Lower lobe of right lung (tissue), 2 donors: ENCODE data around the gene LIPT2. TPM values are rescaled to one million over a fixed set of nuclear protein-coding genes. Genes with fewer than 3 reads are reported as not detected.
A peak's percentile ranks its signal among the peaks of the same experiment; 100 is the strongest.
"Not testable (repeated sequence)": the region's sequence is repeated elsewhere in the genome, so short reads cannot be mapped to it uniquely, and the experiment has no call there.

ENCODE experiments used
- ATAC-seq, 2 donors: fragments of 200-7000 bp; cut with Tn5 transposase; one replicate each; pipeline ENCODE4 v1.9.1; 2020 to 2022; ENCODE audit warnings: mild to moderate bottlenecking in 2 of 2, moderate library complexity in 2 of 2
- DNase-seq: peaks from one replicate; pipeline ENCODE4 v3.0.0-alpha.2; 2020
- H3K27ac ChIP-seq: fragments of 200-600 bp; one replicate; pipeline ENCODE4 v1.8.0; 2022
- H3K27me3 ChIP-seq: fragments of 200-600 bp; one replicate; pipeline ENCODE4 v1.8.0; 2022; ENCODE audit warnings: low read depth
- H3K36me3 ChIP-seq: fragments of 200-600 bp; one replicate; pipeline ENCODE4 v1.8.0; 2022; ENCODE audit warnings: mild to moderate bottlenecking
- H3K4me1 ChIP-seq: fragments of 200-600 bp; one replicate; pipeline ENCODE4 v1.8.0; 2022
- H3K4me3 ChIP-seq: fragments of 200-600 bp; one replicate; pipeline ENCODE4 v1.8.0; 2022; ENCODE audit warnings: mild to moderate bottlenecking
- H3K9me3 ChIP-seq: fragments of 200-600 bp; one replicate; pipeline ENCODE4 v1.8.0; 2022
- CTCF ChIP-seq: fragments of 200-600 bp; IDR thresholded peaks from one replicate; pipeline ENCODE4 v1.8.0; 2022; ENCODE audit warnings: antibody characterized with exemption, mild to moderate bottlenecking
- intact Hi-C: fragments of 100-400 bp; cut with DNase I; formaldehyde crosslinking; loops from one replicate; pipeline ENCODE4 v1.11.0; 2022
- total RNA-seq: library from RNA; stranded (reverse); fragmentation: NEBNext Ultra II Directional; extraction: Animal tissue kit (Norgen Biotek cat#: 25700); gene quantifications from one replicate; pipeline ENCODE4 v1.2.1, GENCODE V29; 2021
- donor health status: DM: no; HTN: yes; CAD: no; lungs with severe emphysema.

Gene LIPT2
- total RNA-seq, 1 donor from 2014 or later, result 2.7 TPM

DNA sequence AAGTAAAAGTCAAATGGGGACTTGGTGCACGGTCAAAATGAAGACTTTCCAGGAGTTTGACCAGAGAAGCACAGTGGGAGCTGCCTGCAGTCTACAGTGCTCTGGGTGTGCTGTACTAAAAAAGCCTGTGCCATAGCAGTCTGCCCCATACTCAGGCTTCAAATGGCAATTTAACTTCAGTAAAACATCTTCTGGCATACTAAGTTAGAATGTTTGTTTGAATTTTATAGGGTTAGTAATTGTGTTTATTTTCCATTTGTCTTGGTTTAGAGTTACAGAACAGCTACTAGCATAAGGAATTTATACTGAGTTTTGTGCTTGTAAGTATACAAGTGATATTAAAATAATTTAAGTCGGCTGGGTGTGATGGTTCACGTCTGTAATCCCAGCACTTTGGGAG lies 29.3 kb upstream of the LIPT2 start:
- no peaks in the 10 kb centered on the region for H3K36me3 ChIP-seq
- no peaks in the 10 kb centered on the region for H3K27me3 ChIP-seq
- no peaks in the 10 kb centered on the region for H3K4me1 ChIP-seq
- no peak overlapping the region for H3K27ac ChIP-seq
- ATAC-seq (no peak), DNase-seq (no peak)
- no peak overlapping the region for H3K4me3 ChIP-seq
- intact Hi-C loops, result no loop called here
- no peaks in the 10 kb centered on the region for H3K9me3 ChIP-seq
- TF ChIP-seq CTCF, result no peak

DNA sequence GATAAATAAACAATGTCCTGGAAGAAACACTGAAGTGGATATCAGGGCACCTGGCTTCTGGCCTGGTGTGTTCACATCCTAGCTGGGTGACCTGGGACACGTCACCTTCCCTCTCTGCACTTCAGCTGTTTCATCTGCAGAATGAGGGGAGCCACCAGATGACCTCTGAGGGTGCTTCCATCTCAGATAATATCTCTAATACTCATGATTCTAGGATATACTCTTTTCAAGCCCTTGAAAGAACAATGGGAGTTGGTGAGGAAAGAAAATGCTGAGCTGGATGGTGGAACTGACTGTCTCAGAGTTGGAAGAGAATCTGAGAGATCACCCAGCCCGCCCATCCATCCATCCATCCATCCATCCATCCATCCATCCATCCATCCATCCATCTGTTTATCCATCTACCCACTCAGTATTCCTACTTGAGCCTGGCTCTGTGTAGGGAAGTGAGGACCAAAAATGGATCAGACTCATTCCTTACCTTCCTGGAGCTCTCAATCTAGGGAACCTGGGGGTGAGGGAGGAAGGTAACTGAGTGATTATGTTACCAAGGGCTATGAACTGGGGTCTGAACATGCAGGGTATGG lies 28.2 kb upstream of the LIPT2 start:
- TF ChIP-seq CTCF, result no peak
- H3K27me3 ChIP-seq, result no peaks in the 10 kb centered on the region
- no peaks in the 10 kb centered on the region for H3K4me1 ChIP-seq
- H3K9me3 ChIP-seq, result no peaks in the 10 kb centered on the region
- H3K4me3 ChIP-seq, result no peak overlapping the region
- H3K27ac ChIP-seq, result no peak overlapping the region
- ATAC-seq (peak in 1 of 2 donors; percentile 41), DNase-seq (no peak)
- intact Hi-C loops, result no loop called here
- H3K36me3 ChIP-seq, result no peaks in the 10 kb centered on the region

GRCh38 chr11:74520927-74521665 lies 27.6 kb upstream of the LIPT2 start:
- ATAC-seq (peak in 1 of 2 donors; percentile 26), DNase-seq (no peak)
- no peak overlapping the region for H3K4me3 ChIP-seq
- no peaks in the 10 kb centered on the region for H3K4me1 ChIP-seq
- no peak overlapping the region for H3K27ac ChIP-seq
- intact Hi-C loops, result no loop called here
- no peaks in the 10 kb centered on the region for H3K9me3 ChIP-seq
- H3K27me3 ChIP-seq, result no peaks in the 10 kb centered on the region
- H3K36me3 ChIP-seq, result no peaks in the 10 kb centered on the region
- TF ChIP-seq CTCF, result no peak

DNA sequence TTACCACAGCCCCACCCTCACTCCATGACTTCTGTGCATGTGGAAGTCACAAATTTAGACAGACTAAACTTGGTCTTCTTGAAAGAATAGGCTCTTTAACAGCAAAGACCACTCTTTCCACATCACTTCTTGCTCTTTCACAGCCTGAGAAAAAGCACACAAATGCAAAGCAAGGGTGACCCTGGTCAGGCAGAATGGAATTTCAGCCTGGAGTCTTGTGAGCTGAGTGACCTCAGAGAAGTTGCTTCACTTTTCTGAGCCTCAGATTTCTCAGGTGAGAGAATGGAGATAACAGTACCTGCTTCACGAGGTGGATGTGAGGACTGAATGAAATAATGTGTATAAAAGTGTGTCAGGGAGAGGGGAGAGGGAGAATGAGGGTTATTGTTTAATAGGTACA lies 26.8 kb upstream of the LIPT2 start:
- Histone ChIP-seq H3K27ac (no peak overlapping the region), H3K36me3 (no peaks in the 10 kb centered on the region), H3K4me3 (no peak overlapping the region), H3K4me1 (no peaks in the 10 kb centered on the region), H3K9me3 (no peaks in the 10 kb centered on the region), H3K27me3 (no peaks in the 10 kb centered on the region)
- intact Hi-C loops, result no loop called here
- DNase-seq (no peak), ATAC-seq (no peak)
- TF ChIP-seq CTCF, result no peak

DNA sequence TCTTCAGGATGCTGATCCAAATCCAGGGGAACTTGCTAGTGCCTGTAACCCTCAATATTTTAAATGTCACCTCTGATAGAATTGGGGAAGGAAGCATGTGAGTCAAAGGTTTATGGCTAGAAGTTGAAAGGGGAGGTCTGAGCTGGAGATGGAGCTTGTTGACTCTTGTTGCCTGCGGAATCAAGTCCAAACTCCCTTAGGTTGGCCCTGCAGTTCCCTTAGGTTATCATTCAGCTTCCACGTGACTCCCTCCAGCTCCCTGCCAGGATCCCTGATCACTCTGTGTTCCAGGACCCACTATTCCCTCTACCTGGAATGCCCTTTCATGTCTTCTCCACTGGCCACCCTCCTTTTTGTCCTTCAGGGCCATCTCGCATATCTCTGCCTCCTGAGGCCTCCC lies 26.2 kb upstream of the LIPT2 start:
- intact Hi-C loops, result no loop called here
- Histone ChIP-seq H3K4me1 (no peaks in the 10 kb centered on the region), H3K4me3 (no peak overlapping the region), H3K36me3 (no peaks in the 10 kb centered on the region), H3K27ac (no peak overlapping the region), H3K27me3 (no peaks in the 10 kb centered on the region), H3K9me3 (no peaks in the 10 kb centered on the region)
- no peak for TF ChIP-seq CTCF
- DNase-seq, result no peak
- no peak for ATAC-seq

DNA sequence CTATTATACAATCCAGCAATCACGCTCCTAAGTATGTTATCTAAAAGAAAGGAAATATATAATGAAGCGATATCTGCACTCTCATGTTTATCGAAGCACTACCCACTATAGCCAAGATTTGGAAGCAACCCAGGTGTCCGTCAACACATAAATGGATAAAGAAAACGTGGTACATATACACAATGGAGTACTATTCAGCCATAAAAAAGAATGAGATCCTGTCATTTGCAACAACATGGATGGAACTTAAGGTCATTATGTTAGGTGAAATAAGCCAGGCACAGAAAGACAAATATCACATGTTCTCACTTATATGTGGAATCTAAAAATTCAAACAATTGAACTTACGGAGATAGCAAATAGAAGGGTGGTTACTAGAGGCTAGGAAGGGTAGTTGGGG lies 24.1 kb upstream of the LIPT2 start:
- H3K27me3 ChIP-seq, ATAC-seq, H3K9me3 ChIP-seq, intact Hi-C loops, H3K36me3 ChIP-seq, DNase-seq, H3K27ac ChIP-seq, H3K4me1 ChIP-seq, H3K4me3 ChIP-seq: not testable (repeated sequence)
